Thoracic aorta (tissue), 2 donors: ENCODE results near the gene GALR3. TPM values are rescaled to one million over a fixed set of nuclear protein-coding genes. Genes with fewer than 3 reads are reported as not detected.

ENCODE experiments used
- ATAC-seq: fragments of 150-250 bp; one replicate; pipeline ENCODE4 v1.8.0; 2017; ENCODE audit warnings: low read depth; ENCODE audit not compliant: insufficient number of reproducible peaks, low FRiP score
- DNase-seq: peaks from one replicate; pipeline ENCODE4 v3.0.0-alpha.2; 2020; ENCODE audit warnings: low spot score
- H3K27ac ChIP-seq, 2 donors: fragments of 200-600 bp; sonication (generic); 1 replicate in 1 of 2; 2 replicates in 1 of 2; pipeline ENCODE4 v1.5.1; 2016; ENCODE audit warnings: mild to moderate bottlenecking in 2 of 2, moderate library complexity in 2 of 2
- H3K27me3 ChIP-seq: fragments of 200-600 bp; sonication (generic); replicated peaks from 2 replicates; pipeline ENCODE4 v1.6.0; 2016; ENCODE audit warnings: mild to moderate bottlenecking; ENCODE audit not compliant: insufficient read depth
- H3K36me3 ChIP-seq: fragments of 200-600 bp; sonication (generic); one replicate; pipeline ENCODE4 v1.5.1; 2016
- H3K4me1 ChIP-seq, 2 donors: fragments of 200-600 bp; sonication (generic); 1 replicate in 1 of 2; 2 replicates in 1 of 2; pipeline versions ENCODE4 v1.5.1 to v1.6.0; 2016; ENCODE audit warnings: low read depth in 2 of 2, mild to moderate bottlenecking in 1 of 2; ENCODE audit not compliant: control insufficient read depth in 1 of 2
- H3K4me3 ChIP-seq: fragments of 200-600 bp; sonication (generic); 2 replicates; pipeline ENCODE4 v1.5.1; 2016; ENCODE audit warnings: mild to moderate bottlenecking
- H3K9me3 ChIP-seq: fragments of 200-600 bp; sonication (generic); 2 replicates; pipeline ENCODE4 v1.5.1; 2016
- CTCF ChIP-seq: fragments of 200-600 bp; sonication (generic); IDR thresholded peaks from one replicate; pipeline ENCODE4 v1.5.1; 2019; ENCODE audit warnings: antibody characterized with exemption
- total RNA-seq, 2 donors: library from RNA; depleted of rRNA; stranded (reverse); fragments of >200 nt; gene quantifications; one replicate each; pipeline versions ENCODE4 v1.1.0 to v1.2.3, GENCODE V29; 2016

Gene GALR3
- total RNA-seq, 2 donors from 2014 or later, result not detected

GRCh38 chr22:37846433-37846832, 23.3 kb downstream of the GALR3 start:
- peaks cover 18 to 43% of the 10 kb centered on the region in 2 donors for H3K4me1 ChIP-seq
- no peak for DNase-seq
- no peaks in the 10 kb centered on the region for H3K27me3 ChIP-seq
- no peak for TF ChIP-seq CTCF
- ATAC-seq, result no peak
- H3K36me3 ChIP-seq, result no peaks in the 10 kb centered on the region
- H3K27ac ChIP-seq, result no peak overlapping the region
- H3K4me3 ChIP-seq, result no peak overlapping the region
- H3K9me3 ChIP-seq, result no peaks in the 10 kb centered on the region

- no peaks in the 10 kb centered on the region for H3K9me3 ChIP-seq
- TF ChIP-seq CTCF, result no peak
- H3K36me3 ChIP-seq, result peaks cover 9% of the 10 kb centered on the region
- H3K4me1 ChIP-seq, result peaks cover 12 to 26% of the 10 kb centered on the region in 2 donors
- DNase-seq (no peak), ATAC-seq (no peak)
- H3K4me3 ChIP-seq, result peak overlapping the region; percentile 82
- H3K27me3 ChIP-seq, result no peaks in the 10 kb centered on the region
- H3K27ac ChIP-seq, result peak overlapping the region; percentile 80 to 88
These were observed 25.5 kb downstream of the GALR3 start for GRCh38 chr22:37848587-37849088.

- Histone ChIP-seq H3K36me3 (peaks cover 13% of the 10 kb centered on the region), H3K27ac (peak within 1 kb of the TSS; percentile 80 to 88), H3K4me1 (peaks cover 12 to 26% of the 10 kb centered on the region in 2 donors), H3K27me3 (no peaks in the 10 kb centered on the region), H3K9me3 (no peaks in the 10 kb centered on the region), H3K4me3 (peak within 1 kb of the TSS; percentile 82)
- ATAC-seq (no peak), DNase-seq (peak; percentile 29)
- TF ChIP-seq CTCF, result no peak
These were observed 26.0 kb downstream of the GALR3 start, which contains the start of gene EIF3L for GRCh38 chr22:37849089-37849751. Gene EIF3L (plus strand): TSS chr22:37849419. CDS start chr22:37849450, 31 bp downstream.

GRCh38 chr22:37850801-37851200, 27.6 kb downstream of the GALR3 start:
- TF ChIP-seq CTCF, result no peak
- no peak for DNase-seq
- H3K4me1 ChIP-seq, result peaks cover 12 to 34% of the 10 kb centered on the region in 2 donors
- ATAC-seq, result no peak
- no peak overlapping the region for H3K27ac ChIP-seq
- no peak overlapping the region for H3K4me3 ChIP-seq
- H3K36me3 ChIP-seq, result peaks cover 17% of the 10 kb centered on the region
- no peaks in the 10 kb centered on the region for H3K27me3 ChIP-seq
- H3K9me3 ChIP-seq, result no peaks in the 10 kb centered on the region

GRCh38 chr22:37852418-37852817, 29.2 kb downstream of the GALR3 start:
- no peak for TF ChIP-seq CTCF
- Histone ChIP-seq H3K36me3 (peaks cover 29% of the 10 kb centered on the region), H3K9me3 (no peaks in the 10 kb centered on the region), H3K4me1 (peaks cover 12 to 34% of the 10 kb centered on the region in 2 donors), H3K4me3 (no peak overlapping the region), H3K27ac (no peak overlapping the region), H3K27me3 (no peaks in the 10 kb centered on the region)
- no peak for DNase-seq
- no peak for ATAC-seq
